Adipocyte (in vitro differentiated cells): ENCODE data around the gene C16orf78.

Experiments
- DNase-seq: peaks from one replicate; pipeline ENCODE4 v3.0.0-alpha.2; 2015; ENCODE audit warnings: low read depth
- H3K27me3 ChIP-seq: replicated peaks from 2 replicates; pipeline ENCODE4 v1.7.0; 2013; ENCODE audit warnings: mild to moderate bottlenecking, low read length, moderate library complexity; ENCODE audit not compliant: control insufficient read depth, insufficient read depth
- H3K36me3 ChIP-seq: 2 replicates; pipeline ENCODE4 v1.7.0; 2013; ENCODE audit warnings: low read length, mild to moderate bottlenecking, moderate library complexity; ENCODE audit not compliant: control insufficient read depth, insufficient read depth, severe bottlenecking
- H3K4me1 ChIP-seq: 2 replicates; pipeline ENCODE4 v1.7.0; 2013; ENCODE audit warnings: mild to moderate bottlenecking, low read length, moderate library complexity; ENCODE audit not compliant: control insufficient read depth, insufficient read depth
- H3K4me3 ChIP-seq: 2 replicates; pipeline ENCODE4 v1.7.0; 2013; ENCODE audit warnings: mild to moderate bottlenecking, low read length, moderate library complexity
- H3K9ac ChIP-seq: 2 replicates; pipeline ENCODE4 v1.7.0; 2013; ENCODE audit warnings: mild to moderate bottlenecking, low read length, moderate library complexity
- H3K9me3 ChIP-seq: 2 replicates; pipeline ENCODE4 v1.7.0; 2013; ENCODE audit warnings: mild to moderate bottlenecking, low read length, moderate library complexity; ENCODE audit not compliant: control insufficient read depth

Gene C16orf78

GRCh38 chr16:49399594-49400364 is 26.2 kb downstream of the C16orf78 start:
- no peaks in the 10 kb centered on the region for H3K36me3 ChIP-seq
- H3K9ac ChIP-seq = no peak overlapping the region
- H3K4me1 ChIP-seq = no peaks in the 10 kb centered on the region
- H3K9me3 ChIP-seq = peaks cover 10% of the 10 kb centered on the region
- no peak overlapping the region for H3K4me3 ChIP-seq
- peaks cover 18% of the 10 kb centered on the region for H3K27me3 ChIP-seq
- DNase-seq = no peak

DNA sequence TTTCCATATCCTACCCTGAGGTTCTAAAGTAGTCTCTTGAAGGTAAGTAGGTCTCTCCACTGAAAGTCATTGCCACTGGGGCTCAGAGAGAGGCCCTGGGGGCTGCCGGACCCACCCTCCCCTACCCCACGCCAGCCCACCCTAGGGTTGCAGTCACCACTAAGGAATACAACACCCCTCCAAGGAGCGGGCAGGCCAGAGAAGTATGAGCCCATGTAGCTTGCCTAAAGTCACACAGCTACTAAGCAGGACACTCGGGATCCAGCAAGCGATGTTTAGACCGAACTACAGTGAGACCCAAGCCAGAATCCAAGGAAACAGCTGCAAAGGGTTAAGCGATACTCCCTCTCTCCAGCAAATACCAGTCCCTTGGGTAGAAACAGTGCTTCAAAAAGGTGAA is 27.0 kb downstream of the C16orf78 start:
- DNase-seq = no peak
- no peaks in the 10 kb centered on the region for H3K4me1 ChIP-seq
- H3K4me3 ChIP-seq = no peak overlapping the region
- no peak overlapping the region for H3K9ac ChIP-seq
- H3K9me3 ChIP-seq = peaks cover 10% of the 10 kb centered on the region
- H3K27me3 ChIP-seq = peaks cover 22% of the 10 kb centered on the region
- no peaks in the 10 kb centered on the region for H3K36me3 ChIP-seq

GRCh38 chr16:49405123-49405522 is 31.5 kb downstream of the C16orf78 start:
- H3K27me3 ChIP-seq = peaks cover 12% of the 10 kb centered on the region
- no peak for DNase-seq
- no peak overlapping the region for H3K9ac ChIP-seq
- no peaks in the 10 kb centered on the region for H3K36me3 ChIP-seq
- H3K9me3 ChIP-seq = peaks cover 10% of the 10 kb centered on the region
- no peaks in the 10 kb centered on the region for H3K4me1 ChIP-seq
- no peak overlapping the region for H3K4me3 ChIP-seq

- no peaks in the 10 kb centered on the region for H3K36me3 ChIP-seq
- peaks cover 10% of the 10 kb centered on the region for H3K9me3 ChIP-seq
- no peaks in the 10 kb centered on the region for H3K4me1 ChIP-seq
- no peak overlapping the region for H3K9ac ChIP-seq
- no peak for DNase-seq
- H3K27me3 ChIP-seq = peaks cover 16% of the 10 kb centered on the region
- no peak overlapping the region for H3K4me3 ChIP-seq
Observed at GRCh38 chr16:49405530-49405929, 31.9 kb downstream of the C16orf78 start.

- Histone ChIP-seq H3K36me3 (no peaks in the 10 kb centered on the region), H3K4me3 (no peak overlapping the region), H3K9me3 (peaks cover 7% of the 10 kb centered on the region), H3K9ac (no peak overlapping the region), H3K27me3 (peaks cover 21% of the 10 kb centered on the region), H3K4me1 (no peaks in the 10 kb centered on the region)
- peak; percentile 93 for DNase-seq
Observed at GRCh38 chr16:49407873-49408550, 34.4 kb downstream of the C16orf78 start.

DNA sequence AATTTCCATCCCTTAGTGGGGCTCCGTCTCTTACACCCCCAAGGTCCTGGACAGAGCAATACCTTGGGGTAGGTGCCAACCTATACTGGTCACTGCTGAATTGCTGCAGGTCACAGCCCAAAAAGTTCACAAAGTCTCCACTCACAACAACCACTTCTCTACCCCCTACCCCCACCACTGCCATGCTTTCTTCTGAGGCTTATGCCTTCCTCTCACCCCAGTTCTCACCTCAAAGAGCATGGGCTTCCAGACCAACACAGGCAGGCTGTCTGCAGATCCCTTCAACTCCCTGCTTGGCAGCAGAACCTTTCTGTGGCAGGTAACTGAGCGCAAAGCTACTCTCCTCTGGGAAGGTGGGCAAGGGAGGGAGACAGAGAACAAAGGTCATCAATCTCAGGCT is 35.5 kb downstream of the C16orf78 start:
- Histone ChIP-seq H3K4me1 (no peaks in the 10 kb centered on the region), H3K27me3 (peaks cover 20% of the 10 kb centered on the region), H3K4me3 (no peak overlapping the region), H3K9ac (no peak overlapping the region), H3K36me3 (no peaks in the 10 kb centered on the region), H3K9me3 (no peaks in the 10 kb centered on the region)
- DNase-seq = no peak

- no peak overlapping the region for H3K9ac ChIP-seq
- DNase-seq = no peak
- no peaks in the 10 kb centered on the region for H3K9me3 ChIP-seq
- peaks cover 22% of the 10 kb centered on the region for H3K27me3 ChIP-seq
- no peaks in the 10 kb centered on the region for H3K36me3 ChIP-seq
- H3K4me1 ChIP-seq = no peaks in the 10 kb centered on the region
- H3K4me3 ChIP-seq = no peak overlapping the region
Observed at GRCh38 chr16:49410226-49410625, 36.6 kb downstream of the C16orf78 start.

DNA sequence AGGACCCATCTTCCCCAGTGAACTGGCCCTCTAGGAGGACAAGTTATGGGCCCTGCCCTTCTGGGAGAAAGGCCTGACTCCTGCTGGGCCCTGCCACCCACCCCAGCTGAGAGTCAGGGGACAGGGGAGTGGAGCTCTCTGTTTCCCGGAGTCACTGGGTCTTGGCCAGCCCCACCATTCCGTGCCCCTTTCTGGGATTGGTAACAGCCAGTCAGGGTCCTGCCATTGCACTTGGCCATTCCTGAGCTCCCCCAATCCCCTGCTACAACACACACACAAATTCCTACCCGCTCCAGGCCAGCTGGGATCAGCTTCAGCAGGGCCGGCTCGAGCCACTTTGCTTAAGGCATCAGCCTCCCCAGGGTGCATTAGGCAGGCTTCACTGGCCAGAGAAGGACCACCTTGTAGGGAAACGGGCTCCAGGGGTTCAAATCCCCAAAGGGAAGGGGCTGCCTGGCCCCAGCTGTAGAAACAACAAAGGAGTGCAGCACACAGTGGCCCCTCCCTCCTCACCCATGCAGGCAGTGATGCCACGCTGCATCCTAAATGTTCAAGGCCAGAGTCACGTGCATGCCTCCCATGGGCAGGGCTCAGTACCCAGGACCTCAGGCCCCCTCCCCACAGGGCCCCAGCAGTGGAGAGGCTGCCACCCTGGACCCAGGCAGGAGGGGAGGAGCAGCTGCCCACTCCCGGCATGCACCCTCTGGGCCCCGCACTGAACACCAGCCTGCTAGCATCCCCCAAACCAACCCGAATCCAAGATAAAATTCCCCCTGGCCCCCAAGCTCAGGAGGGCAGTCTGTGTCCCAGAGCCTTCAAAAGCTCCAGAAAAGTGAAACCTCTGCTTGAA is 37.7 kb downstream of the C16orf78 start:
- H3K9ac ChIP-seq = no peak overlapping the region
- H3K36me3 ChIP-seq = no peaks in the 10 kb centered on the region
- no peaks in the 10 kb centered on the region for H3K4me1 ChIP-seq
- no peak for DNase-seq
- no peak overlapping the region for H3K4me3 ChIP-seq
- no peaks in the 10 kb centered on the region for H3K9me3 ChIP-seq
- peaks cover 18% of the 10 kb centered on the region for H3K27me3 ChIP-seq

- Histone ChIP-seq H3K36me3 (no peaks in the 10 kb centered on the region), H3K9ac (no peak overlapping the region), H3K27me3 (peaks cover 32% of the 10 kb centered on the region), H3K4me1 (no peaks in the 10 kb centered on the region), H3K4me3 (no peak overlapping the region), H3K9me3 (no peaks in the 10 kb centered on the region)
- no peak for DNase-seq
Observed at GRCh38 chr16:49414671-49415070, 41.1 kb downstream of the C16orf78 start.

DNA sequence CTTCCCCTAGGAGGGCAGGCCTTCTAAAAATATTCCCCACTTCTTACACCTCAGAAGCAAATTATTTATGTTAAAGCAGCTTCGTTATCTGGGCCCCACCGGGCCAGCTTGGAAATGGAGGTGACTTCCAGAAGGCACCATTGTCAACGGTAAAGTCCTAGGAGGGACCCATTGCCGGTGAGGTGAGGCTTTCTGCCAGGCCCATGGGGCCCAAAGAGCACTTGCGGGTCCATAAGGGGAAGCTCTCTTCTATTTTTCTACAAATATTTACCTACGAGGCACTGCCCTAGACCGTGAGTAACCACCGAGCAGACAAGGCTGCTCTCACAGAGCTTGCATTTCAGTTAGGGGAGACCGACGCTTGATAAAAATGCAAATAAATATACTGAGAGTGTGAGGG is 41.5 kb downstream of the C16orf78 start:
- DNase-seq = no peak
- Histone ChIP-seq H3K27me3 (peaks cover 34% of the 10 kb centered on the region), H3K9me3 (no peaks in the 10 kb centered on the region), H3K36me3 (no peaks in the 10 kb centered on the region), H3K4me3 (no peak overlapping the region), H3K9ac (no peak overlapping the region), H3K4me1 (no peaks in the 10 kb centered on the region)

DNA sequence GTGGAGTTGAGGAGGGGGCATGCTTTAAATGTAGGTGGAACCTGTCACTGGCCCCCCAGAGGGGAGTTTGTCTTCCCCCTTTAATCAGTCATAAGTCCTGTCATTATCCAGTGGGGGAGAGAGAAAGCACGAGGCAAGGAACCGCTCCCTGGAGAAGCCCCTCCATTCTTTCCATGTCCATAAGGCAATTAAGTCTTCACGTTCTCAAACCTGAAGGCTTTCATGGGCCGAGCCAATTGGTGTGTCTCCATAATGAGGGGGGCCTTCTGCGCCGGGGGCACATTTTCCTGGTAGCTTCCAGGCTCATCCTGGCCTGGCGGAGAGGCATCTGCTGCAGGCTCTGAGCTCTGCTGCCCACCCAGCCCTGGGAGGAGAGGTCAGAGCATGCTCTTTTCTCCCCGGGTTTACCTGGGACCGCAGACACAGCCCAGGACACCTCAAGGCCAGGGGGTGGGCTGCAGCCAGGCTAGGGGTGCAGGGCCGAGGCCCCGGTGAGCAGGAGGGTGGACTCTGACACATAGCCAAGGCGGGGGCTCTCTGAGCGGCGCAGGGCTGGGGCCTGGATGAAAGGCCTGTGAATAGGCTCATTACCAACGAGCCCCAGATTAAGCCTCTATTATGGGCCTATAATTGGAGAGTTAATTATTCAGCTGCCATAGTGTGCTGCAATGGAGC is 42.5 kb downstream of the C16orf78 start:
- Histone ChIP-seq H3K4me1 (no peaks in the 10 kb centered on the region), H3K4me3 (no peak overlapping the region), H3K36me3 (no peaks in the 10 kb centered on the region), H3K9ac (no peak overlapping the region), H3K9me3 (no peaks in the 10 kb centered on the region), H3K27me3 (peaks cover 30% of the 10 kb centered on the region)
- DNase-seq = no peak
